AG09319 (cell line): ENCODE results near the gene CCDC184.
A peak's percentile ranks its signal among the peaks of the same experiment; 100 is the strongest.
"Not testable (repeated sequence)": the region's sequence is repeated elsewhere in the genome, so short reads cannot be mapped to it uniquely, and the experiment has no call there.

Experiments used
- DNase-seq: peaks from one replicate; pipeline ENCODE4 v3.0.0-alpha.2; 2010; ENCODE audit warnings: low read depth; ENCODE audit errors: extremely low read depth
- CTCF ChIP-seq: IDR thresholded peaks from 2 replicates; pipeline ENCODE4 v1.5.1; 2011; ENCODE audit warnings: low read depth, mild to moderate bottlenecking, inconsistent platforms, low read length, moderate library complexity

Gene CCDC184

GRCh38 chr12:48183091-48183875 is at the start of gene CCDC184:
TSS of gene CCDC184 (plus strand) at chr12:48183644. CDS start at chr12:48184123, 479 bp downstream.
- no peak for DNase-seq

GRCh38 chr12:48135027-48135426 is 48.4 kb upstream of the CCDC184 start:
- DNase-seq: no peak
- no peak for TF ChIP-seq CTCF

More at GRCh38 chr12:48183091-48183875, at the start of gene CCDC184:
- TF ChIP-seq CTCF: peak; percentile 40

- DNase-seq: no peak
- TF ChIP-seq CTCF: no peak
These were observed 40.4 kb upstream of the CCDC184 start for GRCh38 chr12:48142818-48143674.

GRCh38 chr12:48143898-48144297 is 39.5 kb upstream of the CCDC184 start:
- DNase-seq: no peak
- no peak for TF ChIP-seq CTCF

GRCh38 chr12:48145981-48146380 is 37.5 kb upstream of the CCDC184 start:
- TF ChIP-seq CTCF: no peak
- no peak for DNase-seq

- TF ChIP-seq CTCF: no peak
- no peak for DNase-seq
These were observed 32.2 kb upstream of the CCDC184 start for GRCh38 chr12:48151103-48151771.

- not testable (repeated sequence) for DNase-seq
These were observed 27.7 kb upstream of the CCDC184 start for GRCh38 chr12:48155786-48156185.
